VCaP (cell line): Measurements from ENCODE around the gene PLPPR3.

Experiments used
- H3K27ac ChIP-seq: fragments of 450-650 bp; 2 replicates; pipeline ENCODE4 v1.5.1; 2017
- TF ChIP-seq, protein P1 (sequence below): fragments of 450-650 bp; conservative IDR thresholded peaks from 2 replicates; pipeline ENCODE4 v1.5.1; 2017; ENCODE audit warnings: mild to moderate bottlenecking, moderate library complexity

Gene PLPPR3

DNA sequence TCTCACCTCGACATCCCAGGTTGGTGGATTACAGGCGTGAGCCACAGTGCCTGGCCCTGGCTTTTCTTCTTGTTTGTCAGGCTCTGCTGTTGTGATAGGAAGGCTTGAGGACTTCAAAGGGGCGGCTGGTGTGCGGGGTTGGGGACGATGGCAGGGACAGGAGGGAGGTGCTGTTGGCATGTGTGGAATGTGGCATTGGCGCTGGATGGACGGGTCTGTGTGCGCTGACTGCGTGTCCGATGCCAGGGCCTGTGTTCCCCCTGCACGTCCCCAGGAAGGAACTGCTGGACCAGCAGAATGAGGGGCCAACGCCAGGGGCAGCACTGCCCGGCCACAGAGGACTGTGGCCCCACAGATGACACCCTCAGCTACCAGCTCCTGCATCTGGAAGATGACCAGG lies 37.2 kb downstream of the PLPPR3 start:
- H3K27ac ChIP-seq = no peak overlapping the region
- TF ChIP-seq, protein P1, sequence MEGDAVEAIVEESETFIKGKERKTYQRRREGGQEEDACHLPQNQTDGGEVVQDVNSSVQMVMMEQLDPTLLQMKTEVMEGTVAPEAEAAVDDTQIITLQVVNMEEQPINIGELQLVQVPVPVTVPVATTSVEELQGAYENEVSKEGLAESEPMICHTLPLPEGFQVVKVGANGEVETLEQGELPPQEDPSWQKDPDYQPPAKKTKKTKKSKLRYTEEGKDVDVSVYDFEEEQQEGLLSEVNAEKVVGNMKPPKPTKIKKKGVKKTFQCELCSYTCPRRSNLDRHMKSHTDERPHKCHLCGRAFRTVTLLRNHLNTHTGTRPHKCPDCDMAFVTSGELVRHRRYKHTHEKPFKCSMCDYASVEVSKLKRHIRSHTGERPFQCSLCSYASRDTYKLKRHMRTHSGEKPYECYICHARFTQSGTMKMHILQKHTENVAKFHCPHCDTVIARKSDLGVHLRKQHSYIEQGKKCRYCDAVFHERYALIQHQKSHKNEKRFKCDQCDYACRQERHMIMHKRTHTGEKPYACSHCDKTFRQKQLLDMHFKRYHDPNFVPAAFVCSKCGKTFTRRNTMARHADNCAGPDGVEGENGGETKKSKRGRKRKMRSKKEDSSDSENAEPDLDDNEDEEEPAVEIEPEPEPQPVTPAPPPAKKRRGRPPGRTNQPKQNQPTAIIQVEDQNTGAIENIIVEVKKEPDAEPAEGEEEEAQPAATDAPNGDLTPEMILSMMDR = no peak

DNA sequence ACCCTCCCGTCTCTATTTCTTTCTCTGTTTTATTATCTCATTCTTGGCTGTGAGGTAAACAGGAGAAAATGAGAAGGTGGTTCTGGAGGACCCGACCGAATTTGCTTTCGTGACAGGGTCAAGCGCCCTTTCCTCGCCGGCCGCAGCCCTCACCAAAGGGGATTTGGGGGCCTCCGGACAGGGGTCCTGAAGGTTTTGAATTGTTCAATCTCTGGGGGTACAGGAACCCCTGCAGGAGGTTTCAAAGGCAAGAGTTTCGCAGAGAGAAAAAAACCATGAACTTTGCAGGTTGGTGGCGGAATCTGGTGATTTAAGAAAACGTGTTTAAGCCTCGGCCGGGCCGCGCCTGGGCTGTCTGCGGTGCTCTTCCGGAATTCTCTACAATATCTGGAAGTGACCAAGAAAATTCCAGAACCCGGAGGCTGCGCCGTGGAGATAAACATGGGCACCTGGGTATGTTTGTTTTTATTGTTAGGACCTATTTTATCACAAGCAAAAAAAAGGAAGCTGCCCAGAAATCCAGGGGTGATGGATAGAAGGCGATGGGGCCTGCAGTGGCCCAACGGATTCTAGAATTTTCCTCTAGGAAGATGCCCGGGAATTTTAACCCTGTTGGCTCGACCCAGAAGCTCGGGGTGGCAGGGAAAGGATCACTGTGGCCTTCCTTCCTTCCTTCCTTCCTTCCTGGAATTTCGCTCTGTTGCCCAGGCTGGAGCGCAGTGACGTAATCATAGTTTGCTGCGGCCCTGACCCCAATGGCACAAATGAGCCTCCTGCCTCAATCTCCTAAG lies 38.7 kb downstream of the PLPPR3 start:
- no peak overlapping the region; the same call in 1 of the 2 replicates for H3K27ac ChIP-seq
- TF ChIP-seq, protein P1 = no peak

DNA sequence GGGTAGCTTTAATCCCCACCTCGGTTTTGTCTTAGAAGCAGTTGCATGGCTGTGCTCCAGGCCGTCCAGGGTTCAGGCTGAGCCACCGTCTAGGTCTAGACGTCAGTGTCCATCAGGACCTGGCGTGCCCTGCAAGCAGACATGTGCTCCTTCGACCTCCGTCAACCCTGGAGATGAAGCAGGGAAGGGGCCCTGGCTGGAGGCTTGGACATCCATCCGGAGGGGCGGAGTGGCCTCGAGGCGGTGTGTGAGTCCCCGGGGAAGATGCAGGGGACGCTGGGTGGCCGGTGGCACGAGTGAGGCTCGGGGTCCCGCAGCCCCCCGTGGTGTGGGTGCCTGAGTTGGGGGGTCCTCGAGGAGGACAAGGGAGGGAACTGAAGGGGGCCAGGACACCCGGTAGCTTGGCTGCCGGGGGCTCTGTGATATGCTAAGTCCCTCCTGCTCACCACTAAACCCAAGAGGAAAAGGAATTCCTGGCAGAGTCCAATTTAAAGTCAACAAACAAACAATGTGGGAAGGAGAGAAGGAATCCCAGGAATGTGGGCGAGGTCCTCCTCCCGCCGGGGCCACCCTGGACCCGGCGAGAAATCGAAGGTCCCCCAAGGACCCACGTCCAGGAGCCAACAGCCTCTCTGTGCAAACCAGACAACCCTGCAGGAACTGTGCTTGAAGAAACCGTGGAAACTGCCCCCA lies 39.4 kb downstream of the PLPPR3 start:
- TF ChIP-seq, protein P1 = no peak
- H3K27ac ChIP-seq = peak overlapping the region; percentile 2; the same call in 1 of the 2 replicates

DNA sequence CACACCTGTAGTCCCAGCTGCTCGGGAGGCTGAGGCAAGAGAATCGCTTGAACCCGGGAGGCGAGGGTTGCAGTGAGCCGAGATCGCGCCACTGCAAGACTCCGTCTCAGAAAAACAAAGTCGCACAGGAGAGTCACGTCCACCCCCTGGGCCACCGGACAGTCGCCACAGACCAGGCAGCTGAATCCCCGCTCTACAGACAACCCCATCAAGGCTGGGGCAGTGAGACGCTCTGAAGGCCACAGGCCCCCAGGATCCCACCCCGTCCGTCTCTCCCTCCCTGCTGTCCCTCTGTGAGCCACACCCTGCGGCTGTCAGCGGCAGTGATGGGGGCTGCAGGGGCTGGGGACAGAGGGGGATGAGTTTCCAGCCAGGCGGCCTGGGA lies 40.0 kb downstream of the PLPPR3 start:
- TF ChIP-seq, protein P1 = no peak
- peak overlapping the region; percentile 2; the same call in 1 of the 2 replicates for H3K27ac ChIP-seq

DNA sequence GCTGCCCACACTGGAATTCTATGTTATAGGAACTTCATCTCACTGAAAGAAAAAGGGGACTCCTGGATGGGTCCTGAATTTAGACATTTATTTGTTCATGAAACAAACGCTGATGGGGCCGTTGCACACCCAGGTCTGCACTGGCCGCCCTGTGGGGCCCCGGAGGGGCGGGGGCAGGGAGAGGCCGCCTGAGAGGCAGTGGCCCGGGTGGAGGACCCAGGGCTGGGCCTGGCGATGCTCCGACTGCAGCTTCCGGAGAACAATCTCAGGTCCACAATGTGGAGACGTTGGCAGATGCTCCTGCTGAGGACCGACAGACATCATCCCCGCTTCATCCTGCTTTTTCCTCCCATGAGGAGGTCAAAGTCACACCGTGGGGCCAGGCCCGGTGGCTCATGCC lies 40.8 kb downstream of the PLPPR3 start:
- H3K27ac ChIP-seq = no peak overlapping the region
- TF ChIP-seq, protein P1 = no peak

DNA sequence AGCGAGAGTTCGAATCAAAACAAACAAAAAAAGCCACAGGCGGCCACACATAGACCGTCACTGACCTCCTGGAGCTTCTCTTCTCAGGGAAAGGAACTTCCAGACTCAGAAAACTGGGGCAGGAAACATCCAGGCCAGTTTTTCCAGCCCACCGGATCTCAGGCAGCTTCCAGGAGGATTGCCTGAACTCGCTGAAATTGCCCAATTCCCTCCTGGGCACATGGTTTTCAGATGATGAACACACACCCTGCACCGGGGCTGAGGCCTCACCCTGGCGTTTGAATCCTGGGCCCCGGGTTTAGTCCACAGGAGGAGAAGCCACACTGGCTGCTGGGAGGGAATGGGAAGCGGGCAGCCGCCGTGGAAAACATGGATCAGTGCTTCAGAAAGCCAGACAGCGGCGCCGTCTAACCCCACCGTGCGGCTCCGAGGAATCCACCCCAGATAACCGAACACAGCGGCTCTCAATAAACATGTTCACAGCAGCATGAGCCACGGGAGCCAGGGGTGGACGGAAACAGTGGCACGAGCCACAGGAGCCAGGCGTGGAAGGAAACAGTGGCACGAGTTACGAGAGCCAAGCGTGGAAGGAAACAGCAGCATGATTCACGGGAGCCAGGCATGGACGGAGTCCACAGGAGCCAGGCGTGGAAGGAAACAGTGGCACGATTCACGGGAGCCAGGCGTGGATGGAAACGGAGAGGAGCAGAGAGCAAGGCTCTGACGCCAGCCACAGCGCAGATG lies 42.7 kb downstream of the PLPPR3 start:
- TF ChIP-seq, protein P1 = no peak
- H3K27ac ChIP-seq = no peak overlapping the region

DNA sequence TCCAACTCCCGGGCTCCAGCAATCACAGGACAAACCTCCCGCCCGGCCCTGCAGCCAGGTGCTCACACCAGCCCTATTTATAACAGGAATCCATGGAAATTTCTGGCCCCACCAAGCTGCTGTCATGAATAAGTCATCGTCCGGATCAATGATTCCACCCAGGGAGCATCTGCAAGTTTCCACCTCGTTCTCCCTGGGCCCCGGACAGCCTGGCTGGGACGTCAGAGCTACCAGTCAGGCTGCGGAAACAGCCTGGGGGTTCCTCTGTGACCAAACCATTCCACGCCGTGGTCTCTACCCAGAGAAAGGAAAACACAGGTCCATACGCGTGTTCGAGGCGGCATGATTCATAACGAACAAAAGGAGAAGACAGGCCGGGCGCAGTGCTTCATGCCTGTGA lies 45.2 kb downstream of the PLPPR3 start:
- no peak overlapping the region for H3K27ac ChIP-seq
- TF ChIP-seq, protein P1 = no peak
